T-helper 1 cell treated with Interleukin-12 subunit alpha and Interleukin-12 subunit beta and Interleukin-4 antibody, amounts not matched to agents 30 μg/mL and 1 μg/mL, for 36 hours (primary cell): ENCODE measurements around the gene CPLX3.

Experiments
- H3K27ac Mint-ChIP-seq: one replicate; pipeline ENCODE4 v1.8.0; 2021; ENCODE audit warnings: mild to moderate bottlenecking, mixed read lengths
- H3K27me3 Mint-ChIP-seq: one replicate; pipeline ENCODE4 v1.8.0; 2021; ENCODE audit warnings: low read depth, mixed read lengths
- H3K36me3 Mint-ChIP-seq: one replicate; pipeline ENCODE4 v1.8.0; 2021; ENCODE audit warnings: low read depth, mixed read lengths
- H3K4me1 Mint-ChIP-seq: one replicate; pipeline ENCODE4 v1.8.0; 2021; ENCODE audit warnings: low read depth, mixed read lengths
- H3K4me3 Mint-ChIP-seq: one replicate; pipeline ENCODE4 v1.8.0; 2021; ENCODE audit warnings: mild to moderate bottlenecking, moderate library complexity, mixed read lengths
- H3K9me3 Mint-ChIP-seq: one replicate; pipeline ENCODE4 v1.8.0; 2021; ENCODE audit warnings: mixed read lengths

The CPLX3 gene

DNA sequence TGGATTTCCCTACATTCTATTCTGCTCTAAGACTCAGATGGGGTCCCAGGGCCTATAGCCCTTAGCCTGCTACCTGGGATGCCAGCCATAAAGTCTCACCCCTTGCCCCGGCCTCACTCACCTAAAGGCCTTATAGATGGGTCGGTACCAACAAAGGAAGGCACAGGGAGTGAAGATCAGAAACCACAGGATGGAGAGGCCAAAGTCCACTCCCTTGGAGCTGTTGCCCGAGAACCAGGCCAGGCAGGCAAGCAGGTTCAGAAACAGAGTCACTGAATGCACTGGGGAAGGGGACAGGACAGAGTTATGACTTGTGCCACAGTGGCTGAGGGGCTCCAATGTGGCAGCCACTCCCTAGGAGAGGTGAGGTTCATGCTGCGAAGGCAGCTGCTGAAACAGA is 24.0 kb downstream of the CPLX3 start:
- H3K9me3 Mint-ChIP-seq, result no peaks in the 10 kb centered on the region
- no peak overlapping the region for H3K27ac Mint-ChIP-seq
- peaks cover 40% of the 10 kb centered on the region for H3K36me3 Mint-ChIP-seq

DNA sequence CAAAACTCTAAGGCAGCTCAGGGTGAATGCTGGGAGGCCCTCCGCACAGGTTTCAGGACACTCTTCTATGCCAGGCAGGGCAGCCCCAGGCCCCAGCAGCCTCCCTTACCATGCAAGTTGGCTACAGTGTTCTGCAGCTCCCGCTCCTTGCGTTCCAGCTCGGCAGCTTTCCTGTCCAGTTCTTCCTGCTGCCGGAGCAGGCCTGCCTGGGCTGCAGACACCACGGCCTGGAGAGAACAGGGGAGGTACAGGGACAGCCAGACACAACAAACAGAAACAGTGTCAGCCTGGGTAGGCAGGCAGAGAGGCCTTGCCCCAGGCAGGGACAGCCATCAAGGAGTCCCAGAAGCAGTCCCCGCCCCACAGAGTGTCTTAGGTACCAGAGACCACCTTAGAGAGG is 25.5 kb downstream of the CPLX3 start:
- Mint-ChIP-seq H3K27ac (no peak overlapping the region), H3K27me3 (no peaks in the 10 kb centered on the region), H3K36me3 (peaks cover 33% of the 10 kb centered on the region), H3K9me3 (no peaks in the 10 kb centered on the region), H3K4me1 (peaks cover 8% of the 10 kb centered on the region), H3K4me3 (no peak overlapping the region)

More for the DNA sequence above, 24.0 kb downstream of the CPLX3 start:
- Mint-ChIP-seq H3K27me3 (no peaks in the 10 kb centered on the region), H3K4me1 (peaks cover 10% of the 10 kb centered on the region), H3K4me3 (no peak overlapping the region)

DNA sequence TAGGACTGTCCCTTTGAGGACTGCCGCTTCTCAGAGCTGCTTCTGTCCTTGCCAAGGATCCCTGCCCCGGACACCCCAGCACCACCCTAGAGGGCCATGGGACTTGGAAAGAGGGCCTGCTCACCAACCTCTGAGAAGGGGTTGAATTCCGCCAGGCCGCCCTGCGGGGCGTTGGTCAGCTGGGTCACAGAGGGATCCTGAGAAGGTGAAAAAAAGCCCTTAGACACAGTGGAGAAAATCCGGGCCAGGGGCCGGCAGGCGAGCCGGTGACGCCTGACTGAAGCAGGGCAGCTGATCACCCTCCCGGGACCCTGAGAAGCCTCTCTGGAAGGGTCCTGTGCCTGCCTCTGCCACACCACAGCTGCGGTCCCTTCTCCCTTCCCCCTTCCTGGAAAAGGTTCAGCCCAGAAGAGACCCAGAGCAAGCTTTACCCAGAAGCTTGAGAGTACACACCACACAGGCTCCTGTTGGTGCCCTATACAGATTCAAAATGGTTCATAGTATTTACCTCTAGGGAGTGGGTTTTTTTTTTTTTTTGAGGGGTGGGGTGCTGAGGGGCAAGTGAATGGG is 28.1 kb downstream of the CPLX3 start:
- Mint-ChIP-seq H3K27me3 (no peaks in the 10 kb centered on the region), H3K4me1 (peaks cover 25% of the 10 kb centered on the region), H3K36me3 (peaks cover 24% of the 10 kb centered on the region), H3K27ac (no peak overlapping the region), H3K9me3 (no peaks in the 10 kb centered on the region), H3K4me3 (no peak overlapping the region)

DNA sequence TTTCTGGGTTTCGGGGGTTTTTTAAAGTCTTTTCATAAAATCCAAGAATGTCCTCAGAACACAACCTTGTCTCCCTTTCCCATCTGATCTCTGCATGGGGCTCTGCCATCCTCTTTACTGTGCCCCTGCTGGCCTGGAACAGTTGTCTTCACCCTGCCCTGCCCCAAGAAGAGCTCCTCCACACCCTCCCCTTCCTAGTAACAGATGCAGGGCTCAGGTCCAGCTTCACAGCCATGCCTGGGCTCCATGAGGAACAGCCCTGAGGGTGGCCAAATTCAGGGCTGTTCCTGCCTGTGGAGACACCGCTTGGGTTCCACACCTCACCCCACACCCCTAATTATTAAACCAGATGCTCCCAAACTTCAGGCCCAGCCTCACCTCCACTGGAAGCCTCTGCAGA is 29.4 kb downstream of the CPLX3 start:
- H3K9me3 Mint-ChIP-seq, result no peaks in the 10 kb centered on the region
- peaks cover 20% of the 10 kb centered on the region for H3K36me3 Mint-ChIP-seq
- no peaks in the 10 kb centered on the region for H3K27me3 Mint-ChIP-seq
- H3K27ac Mint-ChIP-seq, result no peak overlapping the region
- H3K4me3 Mint-ChIP-seq, result no peak overlapping the region
- H3K4me1 Mint-ChIP-seq, result peaks cover 25% of the 10 kb centered on the region

DNA sequence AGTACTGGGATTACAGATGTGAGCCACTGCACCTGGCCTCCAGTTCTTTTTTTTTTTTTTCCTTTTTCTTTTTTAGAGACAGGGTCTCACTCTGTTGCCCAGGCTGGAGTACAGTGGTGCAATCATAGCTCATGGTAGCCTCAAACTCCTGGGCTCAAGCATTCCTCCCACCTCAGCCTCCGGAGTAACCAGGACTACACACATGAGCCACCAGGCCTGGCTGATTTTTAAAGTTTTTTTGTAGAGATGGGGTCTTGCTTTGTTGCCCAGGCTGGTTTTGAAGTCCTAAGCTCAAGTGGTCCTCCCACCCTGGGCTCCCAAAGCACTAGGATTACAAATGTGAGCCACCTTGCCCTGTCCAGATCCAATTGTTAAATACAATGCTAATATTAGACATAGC is 30.1 kb downstream of the CPLX3 start:
- H3K4me1 Mint-ChIP-seq, result peaks cover 25% of the 10 kb centered on the region
- peaks cover 16% of the 10 kb centered on the region for H3K36me3 Mint-ChIP-seq
- H3K27ac Mint-ChIP-seq, result no peak overlapping the region
- no peak overlapping the region for H3K4me3 Mint-ChIP-seq
- no peaks in the 10 kb centered on the region for H3K9me3 Mint-ChIP-seq
- H3K27me3 Mint-ChIP-seq, result no peaks in the 10 kb centered on the region

DNA sequence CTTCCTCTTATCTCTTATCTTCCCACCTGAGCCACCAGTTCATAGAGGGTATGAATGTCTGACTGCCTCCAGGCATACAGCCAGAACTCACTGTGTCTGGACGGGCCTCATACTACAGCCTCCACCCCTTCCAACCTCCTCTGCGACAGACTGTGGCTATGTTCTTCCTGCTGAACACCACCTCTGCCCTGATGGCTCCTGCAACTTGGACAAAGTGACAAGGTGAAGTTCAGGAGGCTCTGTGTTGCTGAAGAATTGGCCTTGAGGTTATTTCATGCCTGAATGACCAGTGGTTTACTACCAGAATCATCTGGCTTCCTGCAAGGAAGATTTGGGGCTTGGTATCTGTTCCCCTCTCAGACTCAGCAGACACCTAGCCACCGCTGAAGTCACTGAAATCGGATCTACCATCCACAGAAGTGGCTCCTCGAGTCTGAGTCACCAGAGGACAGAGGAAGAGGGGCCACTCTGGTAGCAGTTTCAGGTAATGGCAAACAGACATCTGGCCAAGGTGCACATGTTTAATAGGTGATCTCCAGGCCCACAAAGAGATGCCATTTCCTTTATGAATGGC is 30.7 kb downstream of the CPLX3 start:
- Mint-ChIP-seq H3K9me3 (no peaks in the 10 kb centered on the region), H3K36me3 (peaks cover 12% of the 10 kb centered on the region), H3K4me3 (no peak overlapping the region), H3K27ac (peak overlapping the region; percentile 82), H3K4me1 (peaks cover 25% of the 10 kb centered on the region), H3K27me3 (no peaks in the 10 kb centered on the region)

DNA sequence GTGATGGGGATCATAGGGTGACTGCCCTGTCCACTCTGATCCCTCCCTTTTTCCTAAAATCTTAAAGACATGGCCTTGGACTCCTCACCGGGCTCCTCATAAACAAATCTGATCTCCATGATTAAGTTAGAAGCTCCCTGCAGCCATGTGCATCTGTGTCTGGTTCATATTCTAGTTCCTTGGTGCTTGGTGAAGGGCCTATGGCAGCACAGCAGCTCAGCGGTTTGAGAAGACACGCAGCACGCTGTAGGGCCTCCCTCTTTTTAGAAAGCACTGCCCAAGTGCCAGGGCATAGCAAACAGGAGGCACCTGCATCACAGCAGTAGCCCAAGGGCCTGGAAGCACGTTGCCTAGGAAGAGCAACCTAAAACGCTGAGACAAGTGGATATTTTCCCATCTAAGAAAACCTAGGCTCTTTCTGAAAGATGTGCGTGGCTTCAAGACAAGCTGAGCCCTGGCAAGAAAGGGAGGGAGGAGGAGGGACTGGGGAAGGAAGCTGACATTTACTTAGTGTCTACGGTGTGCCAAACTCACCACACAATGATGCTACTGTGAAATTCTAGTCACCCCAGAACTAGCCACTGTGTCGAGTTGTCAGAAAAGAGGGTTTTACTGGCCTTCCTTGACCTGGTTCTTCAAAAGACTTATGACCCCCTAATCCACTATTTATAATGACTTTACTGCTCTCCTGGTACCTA is 31.4 kb downstream of the CPLX3 start:
- Mint-ChIP-seq H3K27ac (peak overlapping the region; percentile 69), H3K36me3 (peaks cover 10% of the 10 kb centered on the region), H3K9me3 (no peaks in the 10 kb centered on the region), H3K27me3 (no peaks in the 10 kb centered on the region), H3K4me3 (no peak overlapping the region), H3K4me1 (peaks cover 25% of the 10 kb centered on the region)

DNA sequence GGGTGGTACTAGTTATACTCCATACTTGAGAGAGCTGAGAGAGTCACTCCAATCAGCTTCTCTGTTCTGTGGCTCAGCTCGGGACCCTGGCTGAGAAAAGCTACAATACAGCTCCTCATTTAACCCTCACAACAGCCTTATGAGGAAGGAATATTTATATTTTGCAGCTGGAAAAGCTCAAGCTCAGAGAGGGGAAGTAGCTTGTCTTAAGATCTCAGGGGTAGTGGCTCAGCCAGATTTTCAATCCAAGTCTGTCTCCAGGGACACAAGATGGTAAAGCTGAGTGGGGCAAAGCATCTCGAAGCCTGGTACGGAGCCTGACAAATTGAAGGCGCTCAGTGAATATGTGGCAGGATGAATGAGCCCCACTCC is 31.9 kb downstream of the CPLX3 start:
- Mint-ChIP-seq H3K9me3 (no peaks in the 10 kb centered on the region), H3K4me1 (peaks cover 25% of the 10 kb centered on the region), H3K4me3 (no peak overlapping the region), H3K27ac (peak overlapping the region; percentile 69), H3K27me3 (no peaks in the 10 kb centered on the region), H3K36me3 (peaks cover 8% of the 10 kb centered on the region)

DNA sequence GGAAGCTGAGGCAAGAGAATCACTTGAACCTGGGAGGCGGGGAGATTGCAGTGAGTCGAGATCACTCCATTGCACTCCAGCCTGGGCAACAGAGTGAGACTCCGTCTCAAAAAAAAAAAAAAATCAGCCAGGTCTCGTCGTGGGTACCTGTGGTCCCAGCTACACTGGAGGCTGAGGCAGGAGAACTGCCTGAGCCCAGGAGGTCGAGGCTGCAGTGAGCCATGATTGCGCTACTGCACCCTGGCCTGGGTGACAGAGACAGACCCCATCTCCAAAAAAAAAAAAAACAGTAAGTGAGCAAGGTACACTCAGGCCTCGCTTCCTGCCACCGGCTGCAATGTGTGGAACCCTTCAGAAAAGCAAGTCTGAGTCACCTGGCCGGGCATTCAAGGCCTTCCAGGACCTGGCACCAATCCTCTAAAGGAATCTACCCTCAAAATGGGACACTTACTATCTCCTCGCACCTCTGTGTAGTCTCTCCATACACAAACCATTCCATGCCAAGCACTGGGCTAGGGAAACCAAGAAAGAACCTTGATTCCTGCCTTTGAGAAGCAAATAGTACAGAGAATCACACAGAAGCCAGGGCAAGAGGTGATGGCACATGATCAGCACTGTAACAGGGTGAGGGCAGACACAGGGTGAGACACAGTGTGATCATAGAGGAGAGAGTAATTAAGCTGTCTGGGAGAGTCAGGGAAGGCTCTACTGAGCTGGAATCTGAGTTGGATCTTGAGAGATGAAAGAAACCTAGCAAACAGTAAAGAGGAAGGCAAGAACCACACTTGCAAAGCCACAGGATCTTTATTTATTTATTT is 37.0 kb downstream of the CPLX3 start:
- peak overlapping the region; percentile 67 for H3K27ac Mint-ChIP-seq
- H3K36me3 Mint-ChIP-seq, result peaks cover 33% of the 10 kb centered on the region
- no peaks in the 10 kb centered on the region for H3K9me3 Mint-ChIP-seq
- peak overlapping the region; percentile 5 for H3K4me3 Mint-ChIP-seq
- H3K27me3 Mint-ChIP-seq, result no peaks in the 10 kb centered on the region
- H3K4me1 Mint-ChIP-seq, result peaks cover 43% of the 10 kb centered on the region

DNA sequence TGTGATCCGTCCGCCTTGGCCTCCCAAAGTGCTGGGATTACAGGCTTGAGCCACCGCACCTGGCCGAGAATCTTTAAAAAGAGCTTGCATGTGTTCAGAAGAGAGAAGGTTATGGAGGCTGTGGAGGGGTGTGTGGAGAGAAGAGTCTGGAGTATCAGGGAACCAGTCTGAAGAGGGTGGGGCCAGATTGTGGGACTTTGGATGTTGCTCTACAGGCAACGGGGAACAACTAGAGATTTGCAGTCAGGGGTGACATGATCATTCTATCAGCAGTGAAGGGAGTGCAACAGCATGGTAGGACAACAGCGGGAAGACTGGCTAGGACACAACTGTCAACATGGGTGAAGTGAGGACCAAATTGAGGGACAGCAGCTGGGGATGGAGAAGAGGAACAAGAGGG is 37.9 kb downstream of the CPLX3 start:
- H3K27ac Mint-ChIP-seq, result peak overlapping the region; percentile 54
- no peaks in the 10 kb centered on the region for H3K27me3 Mint-ChIP-seq
- peaks cover 38% of the 10 kb centered on the region for H3K4me1 Mint-ChIP-seq
- peaks cover 31% of the 10 kb centered on the region for H3K36me3 Mint-ChIP-seq
- H3K4me3 Mint-ChIP-seq, result no peak overlapping the region
- no peaks in the 10 kb centered on the region for H3K9me3 Mint-ChIP-seq

DNA sequence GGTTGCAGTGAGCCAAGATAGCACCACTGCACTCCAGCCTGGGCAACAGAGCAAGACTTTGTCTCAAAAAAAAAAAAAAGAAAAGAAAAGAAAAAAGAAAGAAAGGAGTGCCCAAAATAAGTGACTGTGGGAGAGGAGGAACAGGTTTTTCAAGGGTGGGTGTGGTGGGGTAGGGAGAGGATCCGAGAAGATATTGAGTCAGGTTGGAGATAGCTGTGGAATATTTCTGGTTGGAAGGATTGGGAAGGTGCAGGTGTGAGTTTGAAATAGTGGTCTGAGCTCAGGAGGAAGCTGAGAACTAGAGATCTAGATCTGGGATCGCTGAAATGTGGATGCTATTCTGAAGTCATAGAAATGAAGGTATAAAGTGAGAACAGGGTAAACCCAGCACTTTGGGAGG is 38.9 kb downstream of the CPLX3 start:
- Mint-ChIP-seq H3K36me3 (peaks cover 37% of the 10 kb centered on the region), H3K9me3 (no peaks in the 10 kb centered on the region), H3K27ac (peak overlapping the region; percentile 63), H3K4me3 (peak overlapping the region; percentile 53), H3K27me3 (no peaks in the 10 kb centered on the region), H3K4me1 (peaks cover 48% of the 10 kb centered on the region)

DNA sequence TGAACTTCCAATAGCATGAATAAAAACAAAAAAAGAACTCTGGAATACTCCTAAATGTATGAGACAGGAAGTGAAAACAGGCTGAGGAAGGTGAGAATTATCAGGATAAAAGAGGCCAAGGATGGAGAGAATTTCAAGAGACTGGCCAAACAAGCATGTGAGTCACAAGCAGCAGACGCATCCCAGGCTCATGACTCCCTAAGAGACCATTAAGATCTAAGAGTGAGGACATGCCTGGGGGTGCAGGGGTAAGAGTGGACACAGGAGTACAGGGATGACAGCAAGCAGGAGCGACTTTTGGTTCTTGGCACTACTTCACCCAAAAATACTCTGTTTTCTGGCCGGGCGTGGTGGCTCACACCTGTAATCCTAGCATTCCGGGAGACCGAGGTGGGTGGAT is 39.7 kb downstream of the CPLX3 start:
- no peaks in the 10 kb centered on the region for H3K9me3 Mint-ChIP-seq
- peak overlapping the region; percentile 2 for H3K4me3 Mint-ChIP-seq
- peaks cover 37% of the 10 kb centered on the region for H3K36me3 Mint-ChIP-seq
- peak overlapping the region; percentile 8 for H3K27ac Mint-ChIP-seq
- peaks cover 55% of the 10 kb centered on the region for H3K4me1 Mint-ChIP-seq
- H3K27me3 Mint-ChIP-seq, result no peaks in the 10 kb centered on the region

DNA sequence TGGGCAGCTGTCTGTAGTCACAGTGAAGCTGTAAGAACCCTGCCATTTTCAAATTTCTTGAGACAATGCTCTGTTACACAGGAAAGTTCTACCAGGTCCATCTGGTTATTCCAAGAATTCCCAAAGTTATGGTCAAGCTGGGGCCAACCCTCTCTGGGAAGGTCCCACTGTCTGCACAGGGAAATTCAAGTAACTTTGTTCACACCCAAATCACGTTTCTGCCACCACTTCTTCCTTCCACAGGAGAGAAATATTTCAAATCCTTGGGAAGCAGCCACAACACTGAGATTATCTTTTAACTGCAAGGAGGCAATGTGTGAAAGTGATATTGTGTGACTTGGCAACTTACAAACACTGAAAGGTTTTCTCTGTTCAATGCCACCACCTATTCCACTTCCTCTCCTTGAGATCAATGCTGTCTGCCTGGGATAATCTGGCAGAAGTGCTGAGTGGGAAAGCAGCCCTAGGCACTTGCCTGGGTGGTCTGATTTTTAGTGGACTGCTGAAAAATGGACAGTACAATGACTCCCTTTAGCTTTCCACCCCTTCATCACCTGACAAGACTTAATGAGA is 41.1 kb downstream of the CPLX3 start:
- Mint-ChIP-seq H3K4me3 (peak overlapping the region; percentile 52), H3K36me3 (peaks cover 41% of the 10 kb centered on the region), H3K4me1 (peaks cover 58% of the 10 kb centered on the region), H3K9me3 (no peaks in the 10 kb centered on the region), H3K27me3 (no peaks in the 10 kb centered on the region), H3K27ac (peak overlapping the region; percentile 76)

DNA sequence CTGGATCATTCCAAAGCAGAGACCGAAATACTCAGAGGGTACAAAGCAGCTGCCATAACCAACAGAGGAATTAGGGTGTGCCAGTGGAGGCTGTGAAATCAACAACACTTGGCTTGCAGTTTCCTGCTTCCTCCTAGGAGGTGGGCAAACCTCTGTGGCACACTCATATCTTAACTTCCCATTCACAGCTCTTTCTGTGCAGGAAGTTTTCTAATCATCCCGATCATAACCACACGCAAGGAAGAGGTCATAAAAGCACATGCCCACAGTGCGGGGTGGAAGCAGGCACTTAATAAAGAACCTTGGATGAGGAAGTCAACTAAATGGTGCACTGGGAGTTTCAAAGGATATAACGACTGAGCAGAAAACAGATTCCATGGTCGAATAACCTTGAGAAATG is 41.6 kb downstream of the CPLX3 start:
- Mint-ChIP-seq H3K36me3 (peaks cover 45% of the 10 kb centered on the region), H3K4me3 (peak overlapping the region; percentile 52), H3K9me3 (no peaks in the 10 kb centered on the region), H3K27me3 (no peaks in the 10 kb centered on the region), H3K27ac (peak overlapping the region; percentile 76), H3K4me1 (peaks cover 62% of the 10 kb centered on the region)
